Natural killer cell (primary cell): ENCODE measurements around the gene ZBED4. TPM values are rescaled to one million over a fixed set of nuclear protein-coding genes. Genes with fewer than 3 reads are reported as not detected.

Source experiments
- ATAC-seq, 3 donors: fragments of 150-1000 bp in 2 of 3; fragments of 200-7000 bp in 1 of 3; cut with Tn5 transposase; 1 replicate in 1 of 3; 2 replicates in 2 of 3; pipeline ENCODE4 v1.10.0; 2021; ENCODE audit warnings: mild to moderate bottlenecking in 2 of 3, moderate library complexity in 2 of 3
- DNase-seq, 2 donors: peaks; one replicate each; pipeline versions ENCODE4 v3.0.0 to v3.0.0-alpha.2; 2013 to 2021; ENCODE audit warnings: mixed read lengths in 1 of 2
- H3K27ac ChIP-seq: one replicate; pipeline ENCODE4 v1.5.1; 2013; ENCODE audit warnings: mild to moderate bottlenecking, low read length
- H3K27me3 ChIP-seq: one replicate; pipeline ENCODE4 v1.6.1; 2013; ENCODE audit warnings: low read length; ENCODE audit not compliant: control insufficient read depth, insufficient read depth
- H3K36me3 ChIP-seq: one replicate; pipeline ENCODE4 v1.6.1; 2013; ENCODE audit warnings: low read length; ENCODE audit not compliant: control insufficient read depth, insufficient read depth
- H3K4me1 ChIP-seq: one replicate; pipeline ENCODE4 v1.6.1; 2013; ENCODE audit warnings: low read length; ENCODE audit not compliant: control insufficient read depth, insufficient read depth
- H3K4me3 ChIP-seq: one replicate; pipeline ENCODE4 v1.5.1; 2013; ENCODE audit warnings: low read length
- H3K9me3 ChIP-seq: one replicate; pipeline ENCODE4 v1.6.1; 2013; ENCODE audit warnings: low read length; ENCODE audit not compliant: control insufficient read depth, insufficient read depth
- H3K27ac Mint-ChIP-seq, 2 donors: one replicate each; pipeline ENCODE4 v1.8.0; 2022; ENCODE audit warnings: mild to moderate bottlenecking in 2 of 2, mixed read lengths in 2 of 2, moderate library complexity in 1 of 2
- H3K27me3 Mint-ChIP-seq, 2 donors: one replicate each; pipeline ENCODE4 v1.8.0; 2022; ENCODE audit warnings: low read depth in 2 of 2, mixed read lengths in 2 of 2
- H3K36me3 Mint-ChIP-seq: one replicate; pipeline ENCODE4 v1.8.0; 2022; ENCODE audit warnings: mixed read lengths
- H3K4me1 Mint-ChIP-seq, 2 donors: one replicate each; pipeline ENCODE4 v1.8.0; 2022; ENCODE audit warnings: mixed read lengths in 2 of 2
- H3K4me3 Mint-ChIP-seq: one replicate; pipeline ENCODE4 v1.8.0; 2022; ENCODE audit warnings: mild to moderate bottlenecking, moderate library complexity, mixed read lengths
- H3K9me3 Mint-ChIP-seq, 2 donors: one replicate each; pipeline ENCODE4 v1.8.0; 2022; ENCODE audit warnings: mixed read lengths in 2 of 2
- CTCF ChIP-seq: fragments of 200-600 bp; IDR thresholded peaks from one replicate; pipeline ENCODE4 v1.8.0; 2022; ENCODE audit warnings: antibody characterized with exemption
- WGBS: methylation state at CpG from one replicate; pipeline ENCODE4 v1.1.7; 2013; ENCODE audit warnings: missing lambda C conversion rate; ENCODE audit not compliant: insufficient coverage; 5-methylcytosine and 5-hydroxymethylcytosine counted together
- intact Hi-C: fragments of 100-400 bp; cut with micrococcal nuclease; formaldehyde crosslinking; loops from one replicate; pipeline ENCODE4 v1.14.2; 2022
- total RNA-seq, 4 donors: library from RNA; stranded (reverse); fragments of 120-200 nt in 1 of 4; gene quantifications; one replicate each; pipeline versions ENCODE4 v1.2.3 to v1.2.4, GENCODE V29; 2013 to 2022

ZBED4 gene
- total RNA-seq, 3 donors from 2014 or later (not counting 1 experiment from before 2014, with no cell fraction given), result 21.1 to 24.5 (median 22.7) TPM

- no peak overlapping the region for H3K4me3 Mint-ChIP-seq
- Histone ChIP-seq H3K9me3 (no peaks in the 10 kb centered on the region), H3K4me1 (peaks cover 36% of the 10 kb centered on the region), H3K27me3 (no peaks in the 10 kb centered on the region), H3K27ac (no peak overlapping the region), H3K4me3 (no peak overlapping the region), H3K36me3 (peaks cover 14% of the 10 kb centered on the region)
- H3K36me3 Mint-ChIP-seq, result no peaks in the 10 kb centered on the region
- H3K4me1 Mint-ChIP-seq, result peaks cover 61 to 75% of the 10 kb centered on the region in 2 donors
- no peaks in the 10 kb centered on the region for H3K9me3 Mint-ChIP-seq
- 97% methylated on average over 11 of the region's 11 CpGs for WGBS
- no peaks in the 10 kb centered on the region for H3K27me3 Mint-ChIP-seq
- intact Hi-C loops, result no loop called here
- no peak overlapping the region for H3K27ac Mint-ChIP-seq
- no peak for DNase-seq
- no peak for TF ChIP-seq CTCF
- no peak for ATAC-seq
These were observed 40.8 kb upstream of the ZBED4 start for GRCh38 chr22:49812838-49813237.

- Histone ChIP-seq H3K27ac (no peak overlapping the region), H3K27me3 (no peaks in the 10 kb centered on the region), H3K9me3 (no peaks in the 10 kb centered on the region), H3K4me3 (no peak overlapping the region), H3K4me1 (peaks cover 26% of the 10 kb centered on the region), H3K36me3 (peaks cover 20% of the 10 kb centered on the region)
- Mint-ChIP-seq H3K9me3 (no peaks in the 10 kb centered on the region), H3K4me1 (peaks cover 61 to 75% of the 10 kb centered on the region in 2 donors), H3K36me3 (no peaks in the 10 kb centered on the region), H3K27me3 (no peaks in the 10 kb centered on the region), H3K27ac (no peak overlapping the region), H3K4me3 (no peak overlapping the region)
- ATAC-seq, result no peak
- no peak for DNase-seq
- intact Hi-C loops, result no loop called here
- no peak for TF ChIP-seq CTCF
- WGBS, result 64% methylated on average over 14 of the region's 14 CpGs
These were observed 39.4 kb upstream of the ZBED4 start for GRCh38 chr22:49814164-49814686.

GRCh38 chr22:49814856-49815255 lies 38.8 kb upstream of the ZBED4 start:
- Histone ChIP-seq H3K36me3 (peaks cover 21% of the 10 kb centered on the region), H3K27me3 (no peaks in the 10 kb centered on the region), H3K27ac (no peak overlapping the region), H3K9me3 (no peaks in the 10 kb centered on the region), H3K4me1 (peaks cover 26% of the 10 kb centered on the region), H3K4me3 (no peak overlapping the region)
- Mint-ChIP-seq H3K27me3 (no peaks in the 10 kb centered on the region), H3K9me3 (no peaks in the 10 kb centered on the region), H3K4me3 (no peak overlapping the region), H3K36me3 (no peaks in the 10 kb centered on the region), H3K27ac (no peak overlapping the region), H3K4me1 (peaks cover 56 to 75% of the 10 kb centered on the region in 2 donors)
- whole genome bisulfite sequencing, result 82% methylated on average over 8 of the region's 8 CpGs
- TF ChIP-seq CTCF, result no peak
- ATAC-seq (no peak), DNase-seq (no peak)
- intact Hi-C loops, result no loop called here

- Mint-ChIP-seq H3K4me3 (peak overlapping the region; percentile 17), H3K36me3 (no peaks in the 10 kb centered on the region), H3K27ac (peak overlapping the region in 1 of 2 donors; percentile 69), H3K27me3 (no peaks in the 10 kb centered on the region), H3K4me1 (peaks cover 54 to 71% of the 10 kb centered on the region in 2 donors), H3K9me3 (no peaks in the 10 kb centered on the region)
- no peaks in the 10 kb centered on the region for H3K9me3 ChIP-seq
- peaks cover 26% of the 10 kb centered on the region for H3K4me1 ChIP-seq
- no peak for DNase-seq
- intact Hi-C loops, result no loop called here
- H3K36me3 ChIP-seq, result peaks cover 29% of the 10 kb centered on the region
- H3K4me3 ChIP-seq, result no peak overlapping the region
- no peak for TF ChIP-seq CTCF
- WGBS, result 75% methylated on average over 15 of the region's 15 CpGs
- H3K27ac ChIP-seq, result no peak overlapping the region
- peak in 1 of 3 donors; percentile 9 for ATAC-seq
- H3K27me3 ChIP-seq, result no peaks in the 10 kb centered on the region
These were observed 38.0 kb upstream of the ZBED4 start for GRCh38 chr22:49815641-49816091.
